Cardiac fibroblast (primary cell): ENCODE measurements around the gene DSG3.

Source experiments
- DNase-seq, 2 donors: peaks; one replicate each; pipeline versions ENCODE4 v3.0.0 to v3.0.0-alpha.2; 2010; ENCODE audit warnings: low read depth in 2 of 2
- H3K4me3 ChIP-seq, 2 donors: replicated peaks in 1 of 2; 1 replicate in 1 of 2; 2 replicates in 1 of 2; pipeline ENCODE4 v1.5.1; 2011; ENCODE audit warnings: low read depth in 2 of 2, low read length in 2 of 2, mild to moderate bottlenecking in 2 of 2, moderate library complexity in 1 of 2
- CTCF ChIP-seq: IDR thresholded peaks from one replicate; pipeline ENCODE4 v1.5.1; 2011; ENCODE audit warnings: low read depth, mild to moderate bottlenecking, low read length, inconsistent platforms

DSG3 gene, protein sequence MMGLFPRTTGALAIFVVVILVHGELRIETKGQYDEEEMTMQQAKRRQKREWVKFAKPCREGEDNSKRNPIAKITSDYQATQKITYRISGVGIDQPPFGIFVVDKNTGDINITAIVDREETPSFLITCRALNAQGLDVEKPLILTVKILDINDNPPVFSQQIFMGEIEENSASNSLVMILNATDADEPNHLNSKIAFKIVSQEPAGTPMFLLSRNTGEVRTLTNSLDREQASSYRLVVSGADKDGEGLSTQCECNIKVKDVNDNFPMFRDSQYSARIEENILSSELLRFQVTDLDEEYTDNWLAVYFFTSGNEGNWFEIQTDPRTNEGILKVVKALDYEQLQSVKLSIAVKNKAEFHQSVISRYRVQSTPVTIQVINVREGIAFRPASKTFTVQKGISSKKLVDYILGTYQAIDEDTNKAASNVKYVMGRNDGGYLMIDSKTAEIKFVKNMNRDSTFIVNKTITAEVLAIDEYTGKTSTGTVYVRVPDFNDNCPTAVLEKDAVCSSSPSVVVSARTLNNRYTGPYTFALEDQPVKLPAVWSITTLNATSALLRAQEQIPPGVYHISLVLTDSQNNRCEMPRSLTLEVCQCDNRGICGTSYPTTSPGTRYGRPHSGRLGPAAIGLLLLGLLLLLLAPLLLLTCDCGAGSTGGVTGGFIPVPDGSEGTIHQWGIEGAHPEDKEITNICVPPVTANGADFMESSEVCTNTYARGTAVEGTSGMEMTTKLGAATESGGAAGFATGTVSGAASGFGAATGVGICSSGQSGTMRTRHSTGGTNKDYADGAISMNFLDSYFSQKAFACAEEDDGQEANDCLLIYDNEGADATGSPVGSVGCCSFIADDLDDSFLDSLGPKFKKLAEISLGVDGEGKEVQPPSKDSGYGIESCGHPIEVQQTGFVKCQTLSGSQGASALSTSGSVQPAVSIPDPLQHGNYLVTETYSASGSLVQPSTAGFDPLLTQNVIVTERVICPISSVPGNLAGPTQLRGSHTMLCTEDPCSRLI

DNA sequence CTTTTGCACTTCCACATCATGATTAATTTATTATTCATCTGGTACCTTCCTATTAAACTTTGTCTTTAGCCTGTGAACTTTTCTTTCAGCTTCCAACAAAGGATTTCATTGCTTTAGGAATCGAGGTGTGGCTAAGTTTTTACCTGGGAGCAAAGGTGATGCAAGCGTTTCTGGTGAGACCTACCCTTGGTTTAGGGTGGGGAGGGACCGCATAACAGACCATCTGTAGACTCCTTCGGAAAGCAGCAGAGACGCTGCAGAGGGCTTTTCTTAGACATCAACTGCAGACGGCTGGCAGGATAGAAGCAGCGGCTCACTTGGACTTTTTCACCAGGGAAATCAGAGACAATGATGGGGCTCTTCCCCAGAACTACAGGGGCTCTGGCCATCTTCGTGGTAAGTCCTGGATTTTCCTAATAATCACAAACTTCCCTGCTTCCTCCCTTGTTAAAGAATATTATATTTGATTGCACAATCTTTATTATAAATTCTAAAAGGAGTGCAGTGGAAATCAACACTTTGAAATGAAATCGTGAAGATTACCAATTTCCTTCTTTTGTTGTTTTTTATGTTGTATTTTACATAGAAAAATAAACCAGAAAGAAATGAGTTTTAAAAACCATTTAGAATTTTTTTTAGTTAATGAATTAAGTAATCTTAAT lies at the start of gene DSG3:
Gene DSG3, plus strand, starts transcription at position 212 of the 662 bp plus-strand sequence. Its CDS starts 137 bp downstream, at position 349.
- no peak for TF ChIP-seq CTCF
- no peak for DNase-seq
- no peak within 1 kb of the TSS for H3K4me3 ChIP-seq

GRCh38 chr18:31398191-31398590 lies 49.4 kb upstream of the DSG3 start:
- no peak for TF ChIP-seq CTCF
- no peak for DNase-seq
- H3K4me3 ChIP-seq = no peak overlapping the region

DNA sequence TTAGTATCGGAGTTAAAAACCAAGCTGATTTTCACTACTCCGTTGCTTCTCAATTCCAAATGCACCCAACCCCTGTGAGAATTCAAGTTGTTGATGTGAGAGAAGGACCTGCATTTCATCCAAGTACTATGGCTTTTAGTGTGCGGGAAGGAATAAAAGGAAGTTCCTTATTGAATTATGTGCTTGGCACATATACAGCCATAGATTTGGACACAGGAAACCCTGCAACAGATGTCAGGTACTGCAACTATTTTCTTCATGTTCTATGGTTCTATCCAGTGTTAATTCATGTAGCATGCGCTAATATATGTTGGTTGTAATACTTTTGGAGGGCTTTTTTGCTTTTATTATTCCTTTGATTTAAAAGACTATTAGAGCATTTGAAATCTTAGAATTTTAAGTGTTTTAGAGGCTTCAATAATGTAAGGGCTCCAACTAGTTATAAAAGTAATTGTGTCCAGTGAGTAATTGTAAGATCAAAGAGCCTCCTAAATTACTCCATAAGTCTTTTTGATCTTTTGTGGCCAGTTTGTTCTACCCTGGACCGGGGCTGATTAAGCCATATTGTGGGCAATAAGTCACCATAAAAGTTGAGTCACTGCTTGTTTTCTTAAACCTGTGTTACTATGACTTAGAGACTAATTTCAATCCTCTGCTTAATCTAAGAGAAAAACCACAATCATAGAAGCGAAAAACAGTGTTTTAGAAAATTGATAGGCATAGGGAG lies 48.1 kb upstream of the DSG3 start:
- no peak overlapping the region for H3K4me3 ChIP-seq
- no peak for TF ChIP-seq CTCF
- DNase-seq = no peak

GRCh38 chr18:31401156-31402025 lies 46.1 kb upstream of the DSG3 start:
- TF ChIP-seq CTCF = no peak
- no peak for DNase-seq
- H3K4me3 ChIP-seq = no peak overlapping the region

DNA sequence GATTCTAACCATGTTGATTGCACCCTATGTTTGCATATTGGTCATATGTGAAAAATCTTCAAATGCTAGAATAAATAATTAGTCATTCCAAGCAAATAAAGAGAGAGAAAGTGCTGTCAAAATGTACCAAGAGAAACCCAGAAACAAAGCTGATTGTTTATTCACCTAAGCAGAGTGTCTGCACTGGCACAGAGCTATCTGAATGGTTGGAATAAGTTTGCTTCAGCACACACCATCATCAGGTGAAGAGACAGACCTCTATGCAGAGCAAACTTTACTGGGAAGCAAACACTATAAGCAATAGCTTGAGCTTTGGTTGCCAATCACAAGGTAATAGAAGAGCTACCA lies 45.5 kb upstream of the DSG3 start:
- no peak overlapping the region for H3K4me3 ChIP-seq
- no peak for DNase-seq
- TF ChIP-seq CTCF = no peak
